IMR-90 (cell line): ENCODE results near the gene MAP4. TPM values are rescaled to one million over a fixed set of nuclear protein-coding genes. Genes with fewer than 3 reads are reported as not detected.

Experiments used
- ATAC-seq: fragments of 200-7000 bp; cut with Tn5 transposase; 2 replicates; pipeline ENCODE4 v1.9.1; 2020; ENCODE audit warnings: low read depth, mild to moderate bottlenecking, moderate library complexity
- BruUV-seq: library from RNA; stranded (reverse); fragments of 400-500 nt; replicated peaks from 2 replicates; lab custom pipeline; 2021; lab: Mats Ljungman, UMichigan
- CTCF ChIA-PET: fragments of 300-600 bp; formaldehyde crosslinking; extraction: SDS; loops from one replicate; lab custom pipeline; 2021; ENCODE audit warnings: antibody characterized with exemption; lab: Yijun Ruan, JAX
- POLR2A ChIA-PET: fragments of 300-600 bp; sonication (Branson Sonifier 250); formaldehyde crosslinking; loops from one replicate; lab custom pipeline; 2022; ENCODE audit warnings: antibody characterized with exemption; ENCODE audit not compliant: unreplicated experiment; lab: Charles Lee
- DNase-seq: peaks from one replicate; pipeline ENCODE4 v3.0.0; 2013
- H2AFZ ChIP-seq: replicated peaks from 2 replicates; pipeline ENCODE3; 2013; ENCODE audit warnings: low read length, mild to moderate bottlenecking; ENCODE audit not compliant: poor library complexity
- H2AK5ac ChIP-seq: 2 replicates; pipeline ENCODE4 v1.6.1; 2013; ENCODE audit warnings: low read depth, low read length, inconsistent platforms
- H2AK9ac ChIP-seq: replicated peaks from 2 replicates; pipeline ENCODE3; 2013; ENCODE audit warnings: mild to moderate bottlenecking, low read depth, low read length, moderate library complexity; ENCODE audit not compliant: poor library complexity
- H2BK120ac ChIP-seq: 2 replicates; pipeline ENCODE4 v1.6.1; 2013; ENCODE audit warnings: low read depth, low read length, inconsistent platforms
- H2BK15ac ChIP-seq: 3 replicates; pipeline ENCODE4 v1.6.1; 2013; ENCODE audit warnings: low read depth, low read length, inconsistent platforms
- H2BK20ac ChIP-seq: 2 replicates; pipeline ENCODE4 v1.6.1; 2013; ENCODE audit warnings: low read depth, mild to moderate bottlenecking, inconsistent platforms, low read length, moderate library complexity
- H2BK5ac ChIP-seq: 2 replicates; pipeline ENCODE4 v1.6.1; 2013; ENCODE audit warnings: mild to moderate bottlenecking, low read depth, low read length, inconsistent platforms; ENCODE audit not compliant: poor library complexity, severe bottlenecking
- H3K14ac ChIP-seq: replicated peaks from 2 replicates; pipeline ENCODE4 v1.6.1; 2013; ENCODE audit warnings: low read depth, low read length, inconsistent platforms
- H3K18ac ChIP-seq: 2 replicates; pipeline ENCODE4 v1.6.1; 2013; ENCODE audit warnings: low read depth, low read length, control low read depth
- H3K23ac ChIP-seq: 2 replicates; pipeline ENCODE4 v1.6.1; 2013; ENCODE audit warnings: low read depth, low read length, inconsistent platforms
- H3K27ac ChIP-seq: 2 replicates; pipeline ENCODE4 v1.5.1; 2013; ENCODE audit warnings: mild to moderate bottlenecking, control low read depth, low read length; ENCODE audit not compliant: insufficient read depth
- H3K27me3 ChIP-seq: 2 replicates; pipeline ENCODE4 v1.6.1; 2013; ENCODE audit warnings: low read length; ENCODE audit not compliant: control insufficient read depth, insufficient read depth
- H3K36me3 ChIP-seq: 2 replicates; pipeline ENCODE4 v1.6.1; 2013; ENCODE audit warnings: low read length, mixed read lengths; ENCODE audit not compliant: control insufficient read depth, insufficient read depth
- H3K4ac ChIP-seq: 2 replicates; pipeline ENCODE4 v1.6.1; 2013; ENCODE audit warnings: low read depth, low read length, inconsistent platforms
- H3K4me1 ChIP-seq: 2 replicates; pipeline ENCODE4 v1.6.1; 2013; ENCODE audit warnings: low read length, mixed read lengths; ENCODE audit not compliant: control insufficient read depth, insufficient read depth
- H3K4me2 ChIP-seq: 2 replicates; pipeline ENCODE4 v1.6.1; 2013; ENCODE audit warnings: low read depth, mild to moderate bottlenecking, control low read depth, low read length, moderate library complexity
- H3K4me3 ChIP-seq: 2 replicates; pipeline ENCODE4 v1.5.1; 2013; ENCODE audit warnings: low read depth, mild to moderate bottlenecking, control low read depth, low read length, moderate library complexity; ENCODE audit not compliant: insufficient read depth
- H3K56ac ChIP-seq: 2 replicates; pipeline ENCODE4 v1.6.1; 2013; ENCODE audit warnings: low read length, inconsistent platforms; ENCODE audit not compliant: insufficient read depth; ENCODE audit errors: extremely low read depth
- H3K79me1 ChIP-seq, 2 experiments: 2 replicates each; pipeline ENCODE4 v1.6.1; 2013; ENCODE audit warnings: low read length in 2 of 2, inconsistent platforms in 1 of 2, low read depth in 1 of 2
- H3K9ac ChIP-seq: 2 replicates; pipeline ENCODE4 v1.6.1; 2013; ENCODE audit warnings: low read depth, low read length, control low read depth
- H3K9me1 ChIP-seq: 2 replicates; pipeline ENCODE4 v1.6.1; 2013; ENCODE audit warnings: low read length, inconsistent platforms; ENCODE audit not compliant: insufficient read depth
- H3K9me3 ChIP-seq: 2 replicates; pipeline ENCODE4 v1.6.1; 2013; ENCODE audit warnings: low read length; ENCODE audit not compliant: control insufficient read depth, insufficient read depth
- H4K20me1 ChIP-seq: 2 replicates; pipeline ENCODE4 v1.6.1; 2013; ENCODE audit warnings: low read length, inconsistent platforms; ENCODE audit not compliant: insufficient read depth
- H4K5ac ChIP-seq: 2 replicates; pipeline ENCODE4 v1.6.1; 2013; ENCODE audit warnings: mild to moderate bottlenecking, low read depth, low read length, control low read depth
- H4K8ac ChIP-seq, 2 experiments: 2 replicates each; pipeline ENCODE4 v1.6.1; 2013; ENCODE audit warnings: low read depth in 2 of 2, low read length in 2 of 2, control low read depth in 1 of 2, inconsistent platforms in 1 of 2
- H4K91ac ChIP-seq: 2 replicates; pipeline ENCODE4 v1.6.1; 2013; ENCODE audit warnings: low read depth, low read length, inconsistent platforms; ENCODE audit not compliant: insufficient read depth
- BHLHE40 ChIP-seq: fragments of 150-350 bp; IDR thresholded peaks from 2 replicates; pipeline ENCODE4 v1.6.1; 2016; ENCODE audit warnings: mild to moderate bottlenecking, low read depth, low read length
- CHD1 ChIP-seq: IDR thresholded peaks from 2 replicates; pipeline ENCODE4 v1.6.1; 2012; ENCODE audit warnings: low read depth, low read length, improper control_type of control experiment
- ELK1 ChIP-seq: fragments of 150-350 bp; IDR thresholded peaks from 2 replicates; pipeline ENCODE4 v1.6.1; 2016; ENCODE audit warnings: low read depth, mild to moderate bottlenecking, low read length, moderate library complexity, borderline replicate concordance
- FOS ChIP-seq: fragments of 150-350 bp; IDR thresholded peaks from 2 replicates; pipeline ENCODE4 v1.6.1; 2016; ENCODE audit warnings: low read depth, low read length
- MAFK ChIP-seq: IDR thresholded peaks from 2 replicates; pipeline ENCODE4 v1.6.1; 2012; ENCODE audit warnings: low read depth, low read length, improper control_type of control experiment
- MAZ ChIP-seq: IDR thresholded peaks from 2 replicates; pipeline ENCODE4 v1.6.1; 2012; ENCODE audit warnings: low read depth, mild to moderate bottlenecking, low read length, improper control_type of control experiment, moderate library complexity, borderline replicate concordance
- MXI1 ChIP-seq: IDR thresholded peaks from 2 replicates; pipeline ENCODE4 v1.6.1; 2012; ENCODE audit warnings: low read depth, mild to moderate bottlenecking, low read length, moderate library complexity, borderline replicate concordance
- RAD21 ChIP-seq: IDR thresholded peaks from 2 replicates; pipeline ENCODE4 v1.6.1; 2012; ENCODE audit warnings: low read length, improper control_type of control experiment
- RFX5 ChIP-seq: IDR thresholded peaks from 2 replicates; pipeline ENCODE4 v1.8.0; 2012; ENCODE audit warnings: low read depth, mild to moderate bottlenecking, low read length, moderate library complexity
- SMC3 ChIP-seq: fragments of 150-350 bp; IDR thresholded peaks from 2 replicates; pipeline ENCODE4 v1.6.1; 2016; ENCODE audit warnings: low read depth, mild to moderate bottlenecking, antibody characterized with exemption, low read length, moderate library complexity
- WGBS, 2 experiments: methylation state at CpG; one replicate each; pipeline versions ENCODE4 v1.1.5 to v1.1.7; 2013; ENCODE audit warnings: missing lambda C conversion rate in 2 of 2; ENCODE audit not compliant: insufficient read length in 1 of 2; ENCODE audit errors: extremely low coverage in 2 of 2; 5-methylcytosine and 5-hydroxymethylcytosine counted together
- dilution Hi-C: fragments of 300-500 bp; cut with HindIII; formaldehyde crosslinking; loops from one replicate; pipeline ENCODE4 v1.14.3; 2018; ENCODE audit warnings: low sequenced_read_pairs; ENCODE audit not compliant: unreplicated experiment
- in situ Hi-C: fragments of 300-500 bp; cut with MboI; formaldehyde crosslinking; loops from 3 replicates; pipeline ENCODE4 v1.14.3; 2019; ENCODE audit warnings: low sequenced_read_pairs, inconsistent platforms, mixed read lengths
- intact Hi-C: fragments of 100-400 bp; cut with micrococcal nuclease; formaldehyde crosslinking; loops from 2 replicates; pipeline ENCODE4 v1.10.0; 2022
- polyA plus RNA-seq, 3 experiments: library from polyadenylated mRNA; depleted of rRNA; stranded (reverse); fragments of >200 nt; gene quantifications; 2 replicates each; pipeline ENCODE4 v1.2.3, GENCODE V29; 2012; ENCODE audit warnings: low replicate concordance in 1 of 3
- total RNA-seq: library from RNA; depleted of rRNA; stranded (reverse); fragments of >200 nt; gene quantifications from 2 replicates; pipeline ENCODE4 v1.2.3, GENCODE V29; 2012

Gene MAP4
- total and polyA plus RNA-seq, 2 of the 4 experiments (the other 2 are of a cell fraction) = 87.8 to 216 TPM

GRCh38 chr3:47985381-47985780 lies 30.8 kb downstream of the MAP4 start:
- ChIA-PET POLR2A (no interaction called here), CTCF (no interaction called here)
- no peak overlapping the region for H2BK15ac ChIP-seq
- no peak overlapping the region for H3K14ac ChIP-seq
- H3K23ac ChIP-seq = no peak overlapping the region
- peaks cover 13 to 78% of the 10 kb centered on the region in 2 experiments for H3K79me1 ChIP-seq
- no peak overlapping the region for H3K56ac ChIP-seq
- dilution Hi-C loops = no loop called here
- no peaks in the 10 kb centered on the region for H3K27me3 ChIP-seq
- H3K9ac ChIP-seq = no peak overlapping the region
- H3K4me1 ChIP-seq = peaks cover 5% of the 10 kb centered on the region
- no peak overlapping the region for H2BK5ac ChIP-seq
- no peak for TF ChIP-seq MXI1
- no peak for TF ChIP-seq MAZ
- TF ChIP-seq RFX5 = no peak
- no peak for TF ChIP-seq ELK1
- no peak for TF ChIP-seq MAFK
- no peak for TF ChIP-seq CHD1
- TF ChIP-seq FOS = no peak
- TF ChIP-seq BHLHE40 = no peak
- TF ChIP-seq RAD21 = no peak
- TF ChIP-seq SMC3 = no peak
- no peak overlapping the region for H3K4ac ChIP-seq
- ATAC-seq = no peak; the same call in 1 of the 2 replicates
- no peak for DNase-seq
- H3K4me3 ChIP-seq = no peak overlapping the region
- H2AK9ac ChIP-seq = no peak overlapping the region
- peaks cover 77% of the 10 kb centered on the region for H4K20me1 ChIP-seq
- H3K18ac ChIP-seq = no peak overlapping the region
- in situ Hi-C loops = no loop called here
- intact Hi-C loops = no loop called here
- H3K4me2 ChIP-seq = no peak overlapping the region
- no peak overlapping the region for H4K5ac ChIP-seq
- no peak overlapping the region for H4K8ac ChIP-seq
- no TSS peak for BruUV-seq
- H3K9me3 ChIP-seq = no peaks in the 10 kb centered on the region
- no peak overlapping the region for H2AFZ ChIP-seq
- H2AK5ac ChIP-seq = no peak overlapping the region
- no peak overlapping the region for H3K27ac ChIP-seq
- 100% methylated on average over 1 of the region's 1 CpG; no CpG with 5 or more reads in 1 of the 2 experiments for WGBS, 2 experiments
- H2BK20ac ChIP-seq = no peak overlapping the region
- no peaks in the 10 kb centered on the region; the same call in none of the 2 replicates for H3K9me1 ChIP-seq
- H4K91ac ChIP-seq = no peak overlapping the region
- H2BK120ac ChIP-seq = no peak overlapping the region
- peaks cover 5% of the 10 kb centered on the region for H3K36me3 ChIP-seq
